Measurements from ENCODE around the gene ENTPD6.

DNA sequence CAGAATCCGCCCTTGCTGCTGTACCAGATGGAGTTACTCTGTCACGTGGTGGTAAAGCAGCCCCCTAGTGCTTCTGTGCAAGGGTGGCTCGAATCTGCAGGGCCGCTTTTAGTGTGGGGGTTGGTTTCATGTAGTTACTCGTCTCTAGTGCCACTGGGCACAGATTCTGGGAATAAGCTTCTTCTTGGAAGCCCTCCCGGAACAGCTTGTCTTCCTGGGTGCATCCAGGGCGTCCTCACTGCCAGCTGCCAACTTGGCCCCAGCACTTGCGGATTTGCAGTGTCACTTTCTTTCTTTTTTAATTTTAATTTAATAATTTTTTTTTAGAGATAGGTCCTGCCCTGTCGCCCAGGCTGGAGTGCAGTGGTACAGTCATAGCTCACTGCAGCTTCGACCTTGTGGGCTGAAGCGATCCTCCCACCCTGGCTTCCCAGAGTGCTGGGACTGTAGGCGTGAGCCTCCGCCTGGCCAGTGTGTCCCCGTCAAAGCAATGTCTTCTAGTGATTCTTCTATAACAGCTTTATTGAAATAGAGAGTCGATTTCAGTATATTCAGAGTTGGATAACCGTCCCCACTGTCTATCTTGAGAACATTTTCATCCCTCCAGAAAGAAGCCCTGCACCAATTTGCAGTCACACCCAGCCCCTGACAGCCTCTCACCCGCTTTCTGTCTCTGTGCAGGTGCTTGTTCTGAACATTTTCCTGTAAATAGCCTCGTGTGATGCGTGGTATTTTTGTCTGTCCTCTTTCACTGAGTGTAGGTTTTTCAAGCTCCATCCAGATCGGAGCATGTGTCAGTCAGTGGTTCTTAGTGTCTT lies 78.2 kb downstream of the ENTPD6 start:
- no peak for TF ChIP-seq POLR2A (IDR thresholded peaks at IDR 0.05)
- TF ChIP-seq, protein P1, sequence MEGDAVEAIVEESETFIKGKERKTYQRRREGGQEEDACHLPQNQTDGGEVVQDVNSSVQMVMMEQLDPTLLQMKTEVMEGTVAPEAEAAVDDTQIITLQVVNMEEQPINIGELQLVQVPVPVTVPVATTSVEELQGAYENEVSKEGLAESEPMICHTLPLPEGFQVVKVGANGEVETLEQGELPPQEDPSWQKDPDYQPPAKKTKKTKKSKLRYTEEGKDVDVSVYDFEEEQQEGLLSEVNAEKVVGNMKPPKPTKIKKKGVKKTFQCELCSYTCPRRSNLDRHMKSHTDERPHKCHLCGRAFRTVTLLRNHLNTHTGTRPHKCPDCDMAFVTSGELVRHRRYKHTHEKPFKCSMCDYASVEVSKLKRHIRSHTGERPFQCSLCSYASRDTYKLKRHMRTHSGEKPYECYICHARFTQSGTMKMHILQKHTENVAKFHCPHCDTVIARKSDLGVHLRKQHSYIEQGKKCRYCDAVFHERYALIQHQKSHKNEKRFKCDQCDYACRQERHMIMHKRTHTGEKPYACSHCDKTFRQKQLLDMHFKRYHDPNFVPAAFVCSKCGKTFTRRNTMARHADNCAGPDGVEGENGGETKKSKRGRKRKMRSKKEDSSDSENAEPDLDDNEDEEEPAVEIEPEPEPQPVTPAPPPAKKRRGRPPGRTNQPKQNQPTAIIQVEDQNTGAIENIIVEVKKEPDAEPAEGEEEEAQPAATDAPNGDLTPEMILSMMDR (IDR thresholded peaks at IDR 0.05): no peak

All from right lobe of liver (tissue), 4 donors.